OCI-LY7 (cell line): ENCODE results near the gene STIM1.

Experiments used
- EZH2phosphoT487 ChIP-seq: fragments of 200-600 bp; sonication (generic); IDR thresholded peaks from 2 replicates; pipeline ENCODE4 v1.6.1; 2018; ENCODE audit warnings: low read depth, borderline replicate concordance, mild to moderate bottlenecking, mixed run types, antibody characterized with exemption, low read length, moderate library complexity, mixed read lengths
- TF ChIP-seq, protein P1 (sequence below): fragments of 200-600 bp; sonication (generic); conservative IDR thresholded peaks from 2 replicates; pipeline ENCODE4 v1.5.1; 2014; ENCODE audit warnings: mild to moderate bottlenecking, antibody characterized with exemption, low read length, moderate library complexity, mixed read lengths

DNA sequence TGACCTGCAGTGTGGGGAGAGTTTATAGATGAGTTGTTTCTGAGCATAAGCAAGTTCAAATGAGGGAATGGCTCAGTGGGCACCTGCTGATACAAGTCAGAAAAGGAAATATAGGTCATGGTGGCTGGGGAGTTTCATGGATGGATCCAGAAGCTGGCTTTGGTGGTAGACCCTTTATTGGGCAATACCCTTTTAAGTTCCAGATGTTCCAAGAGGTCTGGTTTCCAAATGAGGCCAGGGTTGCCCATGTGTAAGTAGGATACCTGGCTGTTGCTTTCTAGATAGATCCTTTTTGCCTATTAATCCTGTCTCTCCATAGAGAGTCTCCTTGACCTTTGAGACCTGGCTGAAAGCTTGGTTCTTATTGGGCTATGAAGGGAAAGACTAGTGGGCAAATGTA is 2.2 kb downstream of the STIM1 start:
- TF ChIP-seq, protein P1, sequence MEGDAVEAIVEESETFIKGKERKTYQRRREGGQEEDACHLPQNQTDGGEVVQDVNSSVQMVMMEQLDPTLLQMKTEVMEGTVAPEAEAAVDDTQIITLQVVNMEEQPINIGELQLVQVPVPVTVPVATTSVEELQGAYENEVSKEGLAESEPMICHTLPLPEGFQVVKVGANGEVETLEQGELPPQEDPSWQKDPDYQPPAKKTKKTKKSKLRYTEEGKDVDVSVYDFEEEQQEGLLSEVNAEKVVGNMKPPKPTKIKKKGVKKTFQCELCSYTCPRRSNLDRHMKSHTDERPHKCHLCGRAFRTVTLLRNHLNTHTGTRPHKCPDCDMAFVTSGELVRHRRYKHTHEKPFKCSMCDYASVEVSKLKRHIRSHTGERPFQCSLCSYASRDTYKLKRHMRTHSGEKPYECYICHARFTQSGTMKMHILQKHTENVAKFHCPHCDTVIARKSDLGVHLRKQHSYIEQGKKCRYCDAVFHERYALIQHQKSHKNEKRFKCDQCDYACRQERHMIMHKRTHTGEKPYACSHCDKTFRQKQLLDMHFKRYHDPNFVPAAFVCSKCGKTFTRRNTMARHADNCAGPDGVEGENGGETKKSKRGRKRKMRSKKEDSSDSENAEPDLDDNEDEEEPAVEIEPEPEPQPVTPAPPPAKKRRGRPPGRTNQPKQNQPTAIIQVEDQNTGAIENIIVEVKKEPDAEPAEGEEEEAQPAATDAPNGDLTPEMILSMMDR: no peak
- TF ChIP-seq EZH2phosphoT487: no peak
